ENCODE data around the gene STK32C.

GRCh38 chr10:132162021-132162531 lies 145.7 kb downstream of the STK32C start:
- TF ChIP-seq, protein P1, sequence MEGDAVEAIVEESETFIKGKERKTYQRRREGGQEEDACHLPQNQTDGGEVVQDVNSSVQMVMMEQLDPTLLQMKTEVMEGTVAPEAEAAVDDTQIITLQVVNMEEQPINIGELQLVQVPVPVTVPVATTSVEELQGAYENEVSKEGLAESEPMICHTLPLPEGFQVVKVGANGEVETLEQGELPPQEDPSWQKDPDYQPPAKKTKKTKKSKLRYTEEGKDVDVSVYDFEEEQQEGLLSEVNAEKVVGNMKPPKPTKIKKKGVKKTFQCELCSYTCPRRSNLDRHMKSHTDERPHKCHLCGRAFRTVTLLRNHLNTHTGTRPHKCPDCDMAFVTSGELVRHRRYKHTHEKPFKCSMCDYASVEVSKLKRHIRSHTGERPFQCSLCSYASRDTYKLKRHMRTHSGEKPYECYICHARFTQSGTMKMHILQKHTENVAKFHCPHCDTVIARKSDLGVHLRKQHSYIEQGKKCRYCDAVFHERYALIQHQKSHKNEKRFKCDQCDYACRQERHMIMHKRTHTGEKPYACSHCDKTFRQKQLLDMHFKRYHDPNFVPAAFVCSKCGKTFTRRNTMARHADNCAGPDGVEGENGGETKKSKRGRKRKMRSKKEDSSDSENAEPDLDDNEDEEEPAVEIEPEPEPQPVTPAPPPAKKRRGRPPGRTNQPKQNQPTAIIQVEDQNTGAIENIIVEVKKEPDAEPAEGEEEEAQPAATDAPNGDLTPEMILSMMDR (conservative IDR thresholded peaks at IDR 0.05) = no peak
- no peak for TF ChIP-seq EZH2 (IDR thresholded peaks at IDR 0.05; ENCODE audit: low read depth)
